Activated CD4-positive, CD25-positive, alpha-beta regulatory T cell (primary cell): ENCODE measurements around the gene PNMA6F.
"Not testable (repeated sequence)": the region's sequence is repeated elsewhere in the genome, so short reads cannot be mapped to it uniquely, and the experiment has no call there.

Experiments used
- DNase-seq, 4 experiments: peaks; one replicate each; lab custom pipeline; 2025; lab: John Stamatoyannopoulos, UW

Gene PNMA6F

DNA sequence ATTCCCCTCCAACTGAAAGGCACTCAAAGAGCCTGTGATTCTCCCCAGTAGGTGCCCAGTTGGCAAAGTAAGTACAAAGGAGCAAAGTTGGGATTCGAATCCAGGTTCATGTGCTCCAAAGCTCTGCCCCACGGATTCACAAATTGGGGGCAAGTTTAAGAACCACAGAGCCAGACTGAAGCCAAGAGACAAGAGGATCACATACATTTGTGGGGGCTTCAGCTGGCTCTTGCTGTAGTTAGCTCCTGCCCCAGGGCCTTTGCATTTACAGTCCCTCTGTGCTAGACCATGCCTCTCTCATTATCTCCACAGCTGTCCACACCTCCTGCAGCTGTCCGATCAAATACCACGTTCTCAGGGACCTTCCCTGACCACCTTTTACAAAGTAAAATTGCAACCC is 18.8 kb downstream of the PNMA6F start:
- DNase-seq: no peak

DNA sequence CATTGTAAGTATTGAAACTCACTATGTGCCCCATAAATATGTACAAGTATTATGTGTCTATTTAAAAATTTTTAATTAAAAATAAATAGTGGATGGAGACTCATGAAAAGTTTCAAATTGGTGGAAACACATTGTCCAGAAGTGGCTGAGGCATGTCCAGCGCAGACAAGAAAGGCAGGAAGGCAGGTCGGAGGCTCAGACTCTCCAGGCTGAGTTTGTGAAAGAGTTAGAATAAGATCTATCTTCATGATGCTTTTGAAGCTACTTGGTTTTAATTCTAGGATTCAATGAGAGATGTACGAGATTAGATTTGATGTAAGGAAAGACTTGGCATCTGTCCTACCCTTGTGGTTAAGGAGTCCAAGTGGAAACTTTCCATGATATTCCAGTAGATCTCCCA is 19.8 kb downstream of the PNMA6F start:
- no peak for DNase-seq

DNA sequence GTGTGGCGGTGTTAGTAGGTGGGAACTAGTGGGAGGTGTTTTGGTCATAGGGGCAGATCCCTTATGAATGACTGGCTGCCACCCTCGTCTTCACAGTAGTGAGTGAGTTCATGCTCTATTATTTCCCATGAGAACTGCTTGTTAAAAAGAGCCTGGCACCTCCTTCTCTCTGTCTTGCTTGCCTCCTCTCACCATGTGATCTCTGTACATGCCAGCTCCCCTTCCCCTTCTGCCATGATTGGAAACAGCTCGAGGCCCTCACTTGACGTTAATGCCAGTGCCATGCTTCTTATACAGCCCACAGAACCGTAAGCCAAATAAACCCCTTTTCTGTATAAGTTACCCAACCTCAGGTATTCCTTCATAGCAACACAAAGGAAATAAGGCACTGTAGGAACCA is 21.7 kb downstream of the PNMA6F start:
- no peak for DNase-seq

DNA sequence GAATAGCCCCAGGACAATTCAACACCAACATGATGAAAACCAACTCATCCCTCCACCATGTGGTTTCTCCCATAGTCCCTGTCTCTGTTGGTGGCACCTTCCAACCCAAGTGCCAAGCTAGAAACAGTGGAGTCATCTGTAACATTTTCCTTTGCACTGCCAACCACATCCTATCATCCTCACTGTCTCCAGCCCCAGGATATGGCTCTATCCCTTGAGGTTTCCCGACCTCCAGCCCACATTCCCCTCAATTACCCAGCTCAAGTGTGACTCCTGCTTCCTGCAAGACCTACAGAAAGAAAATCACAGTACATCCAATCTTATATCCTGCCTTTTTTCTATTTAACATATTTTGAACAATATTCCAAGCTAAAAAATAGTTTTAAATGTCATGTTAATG is 24.2 kb downstream of the PNMA6F start:
- no peak for DNase-seq

DNA sequence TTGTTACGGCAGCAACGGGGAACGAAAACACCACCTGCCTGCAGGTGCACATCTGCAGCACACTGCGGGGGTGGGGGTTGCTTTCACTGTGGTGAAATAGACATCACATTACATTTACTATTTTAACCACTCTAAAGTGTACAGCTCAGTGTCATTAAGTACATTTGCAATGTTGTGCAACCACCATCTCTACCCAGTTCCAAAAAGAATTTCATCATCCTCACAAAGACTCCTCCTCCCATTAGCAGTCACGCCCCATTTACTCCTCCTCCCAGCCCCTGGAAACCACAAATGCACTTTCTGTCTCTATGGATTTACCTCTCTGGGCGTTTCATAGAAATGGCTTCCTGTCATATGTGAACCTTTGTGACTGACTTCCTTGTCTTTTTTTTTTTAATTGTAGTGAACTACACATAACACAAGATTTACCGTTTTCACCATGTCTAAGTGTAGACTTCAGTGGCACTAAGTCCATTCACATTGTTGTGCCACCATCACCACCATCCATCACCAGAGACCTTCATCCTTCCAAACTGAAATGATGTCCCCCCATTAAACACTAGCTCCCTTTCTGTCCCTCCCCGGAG is 28.0 kb downstream of the PNMA6F start:
- DNase-seq: not testable (repeated sequence)

DNA sequence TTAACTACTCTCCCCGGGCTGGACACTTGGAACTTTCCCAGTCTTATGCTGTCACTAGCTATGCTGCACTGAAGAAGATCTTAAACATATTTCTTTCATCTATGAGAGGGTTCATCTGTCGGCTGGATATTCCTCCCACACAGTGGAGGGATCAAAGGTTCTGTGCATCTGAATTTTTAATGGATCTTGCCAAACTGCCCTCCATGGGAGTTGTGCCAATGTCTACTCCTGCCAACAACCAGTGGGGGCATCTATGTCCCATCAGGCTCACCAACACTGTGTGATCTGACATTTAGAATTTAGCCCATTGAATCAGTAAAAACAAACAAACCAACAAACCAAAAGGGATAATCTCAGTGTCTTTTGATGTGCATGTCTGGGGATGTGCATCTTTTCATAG is 32.8 kb downstream of the PNMA6F start:
- DNase-seq: not testable (repeated sequence)

DNA sequence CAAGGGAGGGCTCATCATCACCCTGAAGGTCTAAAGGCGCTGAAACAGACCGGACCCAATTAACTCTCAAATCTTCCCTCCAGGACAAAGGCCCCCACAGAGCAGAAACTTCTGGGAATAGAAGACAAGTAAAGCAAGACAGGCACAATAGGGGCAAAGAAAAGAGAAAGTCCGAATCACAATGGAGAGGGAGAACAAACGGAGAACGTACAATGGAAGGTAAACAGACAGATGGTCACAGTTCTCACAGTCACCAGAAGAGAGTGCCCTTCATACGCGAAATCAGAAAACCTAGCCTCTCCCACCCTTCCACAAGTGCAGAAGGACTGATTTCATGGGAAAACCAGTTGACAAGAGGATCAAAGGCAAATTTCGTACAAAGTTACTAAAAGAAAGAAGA is 35.9 kb downstream of the PNMA6F start:
- not testable (repeated sequence) for DNase-seq

DNA sequence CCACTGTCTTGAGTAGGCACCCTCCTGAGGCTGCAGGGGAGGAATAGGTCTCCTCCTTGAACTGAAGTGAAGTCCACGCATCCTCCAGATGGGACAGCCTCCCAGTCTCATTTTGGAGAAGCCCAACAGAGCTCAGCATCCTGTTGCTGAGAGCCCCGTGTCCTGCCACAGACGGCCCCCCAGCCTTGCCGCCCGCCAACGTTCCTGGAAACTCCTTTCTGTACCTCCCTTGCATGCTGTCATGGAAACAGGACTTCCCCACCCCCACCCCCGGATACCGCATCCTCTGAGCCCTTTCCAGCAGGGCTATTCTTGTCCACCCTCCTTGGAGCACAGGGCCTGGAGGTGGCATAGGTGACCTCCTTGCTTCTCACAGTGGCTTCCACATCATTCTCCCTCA is 37.6 kb downstream of the PNMA6F start:
- not testable (repeated sequence) for DNase-seq

DNA sequence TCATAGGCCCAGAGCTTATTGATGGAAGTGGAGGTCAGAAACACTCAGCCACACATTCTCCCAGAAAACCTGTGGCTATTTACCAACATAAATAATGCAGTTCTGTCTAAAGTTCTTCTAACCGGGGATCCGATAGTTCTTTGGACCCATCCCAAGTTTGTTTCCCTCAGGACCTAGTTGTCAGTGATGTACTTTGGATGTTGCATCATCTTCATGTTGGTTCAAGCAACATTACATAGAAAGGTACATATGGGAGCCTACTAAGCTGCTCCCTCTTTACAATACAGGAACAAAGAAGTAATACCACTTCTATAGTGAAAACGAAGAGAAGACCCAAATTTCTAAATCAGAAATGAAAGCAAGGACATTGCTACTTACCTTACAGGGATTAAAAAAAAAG is 39.8 kb downstream of the PNMA6F start:
- DNase-seq: not testable (repeated sequence)

DNA sequence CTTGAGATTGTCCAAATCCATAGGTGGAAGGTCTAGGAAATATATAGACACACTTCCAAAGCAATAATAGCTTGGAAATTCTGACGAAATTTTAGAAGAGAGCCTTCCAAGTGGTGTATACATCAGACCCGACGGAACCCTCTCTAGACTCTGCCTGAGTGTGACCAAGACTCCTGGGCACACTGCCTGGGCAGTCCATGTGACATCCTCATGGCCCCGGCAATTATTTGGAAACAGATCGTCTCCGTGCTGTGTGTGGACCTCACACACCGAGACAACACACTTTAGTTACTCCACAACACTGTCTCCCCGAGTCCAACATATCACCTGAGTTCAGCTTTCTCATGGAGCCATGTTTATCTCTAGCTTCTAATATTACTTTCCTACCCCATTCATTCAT is 42.3 kb downstream of the PNMA6F start:
- DNase-seq: not testable (repeated sequence)

DNA sequence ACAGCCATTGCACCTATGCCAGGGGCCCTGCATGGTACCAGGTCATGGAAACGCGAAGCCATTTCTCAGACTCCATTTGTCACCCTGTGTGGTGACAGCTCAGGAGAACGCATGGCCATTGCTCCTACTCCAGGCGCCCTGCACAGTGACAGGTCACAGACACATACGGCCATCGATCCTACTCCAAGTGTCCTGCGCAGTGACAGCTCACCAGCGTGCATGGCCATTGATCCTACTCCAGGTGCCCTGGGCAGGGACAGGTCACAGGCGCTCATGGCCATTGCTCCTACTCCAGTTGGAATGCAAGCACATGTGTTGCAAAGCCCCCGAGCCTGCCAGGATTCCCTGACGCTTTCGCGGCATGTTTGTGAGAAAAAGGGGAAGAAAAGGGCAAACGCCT is 45.5 kb downstream of the PNMA6F start:
- not testable (repeated sequence) for DNase-seq

DNA sequence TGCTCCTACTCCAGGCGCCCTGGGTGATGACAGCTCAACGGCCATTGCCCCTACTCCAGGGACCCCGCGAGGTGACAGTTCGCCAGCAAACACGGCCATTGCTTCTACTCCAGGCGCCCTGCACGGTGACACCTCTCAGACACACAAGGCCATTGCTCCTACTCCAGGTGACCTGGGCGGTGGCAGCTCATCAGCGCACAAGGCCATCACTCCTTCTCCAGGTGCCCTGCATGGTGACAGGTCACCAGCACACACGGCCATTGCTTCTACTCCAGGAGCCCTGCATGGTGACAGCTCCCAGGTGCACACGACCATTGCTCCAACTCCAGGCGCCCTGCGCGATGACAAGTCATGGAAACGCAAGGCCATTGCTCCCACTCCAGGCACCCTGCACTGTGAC is 46.1 kb downstream of the PNMA6F start:
- DNase-seq: not testable (repeated sequence)

DNA sequence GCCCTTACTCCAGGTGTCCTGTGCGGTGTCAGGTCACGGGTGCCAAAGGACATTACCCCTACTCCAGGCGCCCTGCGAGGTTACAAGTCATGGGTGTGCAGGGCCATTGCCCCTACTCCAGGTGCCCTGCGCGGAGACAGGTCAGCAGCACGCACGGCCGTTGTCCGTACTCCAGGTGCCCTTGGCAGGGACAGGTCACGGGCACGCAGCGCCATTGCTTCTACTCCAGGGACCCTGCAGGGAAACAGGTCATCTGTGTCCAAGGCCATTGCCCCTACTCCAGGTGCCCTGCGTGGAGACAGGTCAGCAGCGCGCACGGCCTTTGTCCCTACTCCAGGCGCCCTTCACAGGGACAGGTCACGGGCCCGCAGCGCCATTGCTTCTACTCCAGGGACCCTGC is 49.0 kb downstream of the PNMA6F start:
- not testable (repeated sequence) for DNase-seq

DNA sequence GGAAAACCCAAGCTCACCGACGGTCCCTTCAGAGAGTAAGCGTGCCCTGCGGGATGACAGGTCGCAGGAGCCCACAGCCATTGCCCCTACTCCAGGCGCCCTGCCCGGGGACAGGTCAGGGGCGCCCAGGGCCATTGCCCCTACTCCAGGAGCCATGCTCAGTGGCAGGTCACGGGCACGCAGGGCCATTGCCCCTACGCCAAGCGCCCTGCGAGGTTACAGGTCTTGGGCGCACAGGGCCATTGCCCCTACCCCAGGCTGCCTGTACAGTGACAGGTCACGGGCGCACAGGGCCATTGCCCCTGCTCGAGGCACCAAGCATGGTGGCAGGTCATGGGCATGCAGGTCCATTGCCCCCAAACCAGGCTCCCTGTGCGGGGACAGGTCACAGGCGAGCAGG is 49.5 kb downstream of the PNMA6F start:
- DNase-seq: not testable (repeated sequence)
